HEK293T (cell line): ENCODE measurements around the gene MRPL14.

ENCODE experiments used
- HDGF ChIP-seq: fragments of 450-650 bp; IDR thresholded peaks from 2 replicates; pipeline ENCODE4 v1.6.1; 2017; ENCODE audit warnings: antibody characterized with exemption, borderline replicate concordance
- SUZ12 ChIP-seq: fragments of 450-650 bp; IDR thresholded peaks from 2 replicates; pipeline ENCODE4 v1.6.1; 2016; ENCODE audit warnings: mild to moderate bottlenecking

- TF ChIP-seq SUZ12 (no peak), HDGF (no peak)
Measured at GRCh38 chr6:44172731-44173500, 45.7 kb upstream of the MRPL14 start.
